Activated CD4-positive, CD25-positive, alpha-beta regulatory T cell treated with anti-CD3 and anti-CD28 coated beads, Interleukin-2, amount 50 U/mL, for 72 hours (primary cell): Measurements from ENCODE around the gene TMEM260.
"Not testable (repeated sequence)": the region's sequence is repeated elsewhere in the genome, so short reads cannot be mapped to it uniquely, and the experiment has no call there.

Experiments
- DNase-seq: peaks from one replicate; pipeline ENCODE4 v3.0.0; 2021

TMEM260 gene

DNA sequence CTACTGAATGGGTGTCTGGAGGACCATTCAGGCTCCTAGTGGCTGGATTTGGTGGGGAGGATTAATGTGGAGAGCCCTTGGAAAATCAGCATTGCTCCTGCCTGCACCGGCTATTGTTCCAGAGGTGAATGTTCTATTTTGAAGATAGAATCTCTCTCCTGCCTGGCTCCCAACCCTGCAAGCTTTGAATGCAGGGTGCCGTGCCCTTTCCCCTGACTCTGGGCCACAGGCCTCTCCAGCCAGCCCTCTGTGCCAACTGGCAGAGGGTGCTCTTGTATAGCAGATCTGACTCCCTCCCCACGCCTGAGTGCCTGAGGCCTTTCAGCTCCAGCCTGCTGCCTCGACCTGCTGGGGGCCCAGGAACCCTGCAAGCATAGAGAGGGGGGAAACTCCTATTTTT lies 106.8 kb downstream of the TMEM260 start:
- no peak for DNase-seq

- DNase-seq, result no peak
These were observed 107.5 kb downstream of the TMEM260 start for GRCh38 chr14:56687123-56687522.

- no peak for DNase-seq
These were observed 115.0 kb downstream of the TMEM260 start for GRCh38 chr14:56694609-56695008.

- not testable (repeated sequence) for DNase-seq
These were observed 115.6 kb downstream of the TMEM260 start for GRCh38 chr14:56695216-56695615.
